Vagina (tissue), 2 donors: ENCODE data around the gene METTL25. TPM values are rescaled to one million over a fixed set of nuclear protein-coding genes. Genes with fewer than 3 reads are reported as not detected.

Experiments used
- DNase-seq, 2 donors: peaks; one replicate each; pipeline ENCODE4 v3.0.0-alpha.2; 2017; ENCODE audit errors: extremely low spot score in 2 of 2
- H3K27ac ChIP-seq: fragments of 200-600 bp; sonication (generic); one replicate; pipeline ENCODE4 v1.5.1; 2019
- H3K27me3 ChIP-seq: fragments of 200-600 bp; sonication (generic); one replicate; pipeline ENCODE4 v1.5.1; 2019
- H3K36me3 ChIP-seq, 2 donors: fragments of 200-600 bp; sonication (generic); one replicate each; pipeline ENCODE4 v1.5.1; 2017 to 2019
- H3K4me1 ChIP-seq: fragments of 200-600 bp; sonication (generic); one replicate; pipeline ENCODE4 v1.5.1; 2019
- H3K4me3 ChIP-seq, 2 donors: fragments of 200-600 bp; sonication (generic); 1 replicate in 1 of 2; 2 replicates in 1 of 2; pipeline ENCODE4 v1.5.1; 2016 to 2019
- H3K9me3 ChIP-seq: fragments of 200-600 bp; sonication (generic); one replicate; pipeline ENCODE4 v1.5.1; 2019
- POLR2A ChIP-seq, 2 donors: fragments of 450-650 bp; IDR thresholded peaks; one replicate each; pipeline ENCODE4 v1.6.1; 2017; ENCODE audit warnings: antibody characterized with exemption in 2 of 2, mild to moderate bottlenecking in 2 of 2, moderate library complexity in 2 of 2
- POLR2AphosphoS5 ChIP-seq, 2 donors: sonication (generic); formaldehyde crosslinking; IDR thresholded peaks; one replicate each; pipeline ENCODE4 v1.9.0; 2017; ENCODE audit warnings: antibody characterized with exemption in 2 of 2, mild to moderate bottlenecking in 2 of 2, low read depth in 1 of 2; ENCODE audit not compliant: insufficient read depth in 1 of 2
- intact Hi-C: fragments of 100-400 bp; cut with DNase I; formaldehyde crosslinking; loops from one replicate; pipeline ENCODE4 v1.15.1; 2023
- total RNA-seq: library from RNA; depleted of rRNA; stranded (reverse); fragments of >200 nt; gene quantifications from one replicate; pipeline ENCODE4 v1.2.3, GENCODE V29; 2016
- TF ChIP-seq, protein P1 (sequence below), 3 experiments: fragments of 450-650 bp in 2 of 3; fragments of 200-600 bp in 1 of 3; sonication (generic) in 1 of 3; IDR thresholded peaks; one replicate each; pipeline ENCODE4 v1.5.1; 2017 to 2019; ENCODE audit warnings: antibody characterized with exemption in 3 of 3, mild to moderate bottlenecking in 2 of 3, moderate library complexity in 2 of 3

METTL25 gene
- total RNA-seq, 1 donor from 2014 or later, result 29.0 TPM

DNA sequence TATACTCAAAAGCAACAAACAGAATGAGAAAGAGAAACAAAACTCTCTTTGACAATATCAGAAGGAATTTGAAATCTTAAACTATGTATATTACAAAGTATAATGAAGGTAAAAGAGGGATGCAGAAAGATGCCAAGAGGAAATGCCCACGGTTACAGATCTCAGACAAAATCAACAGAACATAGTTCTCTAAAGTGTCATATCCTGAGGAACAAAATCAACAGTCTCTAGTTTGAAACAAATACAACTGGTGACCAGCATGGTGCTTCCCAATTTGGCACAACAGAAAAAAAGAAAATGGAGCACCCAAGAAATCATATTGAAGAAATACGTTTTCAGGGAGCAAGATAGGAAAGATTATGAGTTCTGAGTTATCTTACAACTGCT is 116.5 kb downstream of the METTL25 start:
- intact Hi-C loops, result no loop called here

DNA sequence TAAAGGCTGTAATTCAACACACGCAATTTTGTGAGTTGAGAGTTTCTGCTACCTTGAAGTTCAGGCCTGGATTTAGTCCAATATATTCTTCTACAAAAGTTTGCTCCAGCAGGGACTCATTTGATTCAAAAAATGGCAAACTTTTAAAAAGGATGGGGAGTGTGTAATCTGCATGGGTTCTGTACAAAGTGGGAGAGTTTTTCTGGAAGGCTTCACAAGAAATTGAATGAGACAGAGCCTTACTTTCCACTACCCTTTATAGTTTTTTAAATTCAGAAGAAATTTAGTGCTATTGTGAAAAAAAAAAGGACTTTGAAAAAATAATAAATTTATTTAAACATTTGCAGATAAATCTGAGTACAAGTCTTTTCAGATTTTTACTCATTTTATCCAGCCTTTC is 116.9 kb downstream of the METTL25 start:
- H3K9me3 ChIP-seq, result no peaks in the 10 kb centered on the region
- intact Hi-C loops, result no loop called here
- no peaks in the 10 kb centered on the region for H3K27me3 ChIP-seq
- TF ChIP-seq POLR2A (IDR thresholded peaks at IDR 0.05), result no peak
- TF ChIP-seq POLR2AphosphoS5 (IDR thresholded peaks at IDR 0.05; ENCODE audit: insufficient read depth in 1 of 2, low read depth in 1 of 2), result no peak
- TF ChIP-seq, protein P1, sequence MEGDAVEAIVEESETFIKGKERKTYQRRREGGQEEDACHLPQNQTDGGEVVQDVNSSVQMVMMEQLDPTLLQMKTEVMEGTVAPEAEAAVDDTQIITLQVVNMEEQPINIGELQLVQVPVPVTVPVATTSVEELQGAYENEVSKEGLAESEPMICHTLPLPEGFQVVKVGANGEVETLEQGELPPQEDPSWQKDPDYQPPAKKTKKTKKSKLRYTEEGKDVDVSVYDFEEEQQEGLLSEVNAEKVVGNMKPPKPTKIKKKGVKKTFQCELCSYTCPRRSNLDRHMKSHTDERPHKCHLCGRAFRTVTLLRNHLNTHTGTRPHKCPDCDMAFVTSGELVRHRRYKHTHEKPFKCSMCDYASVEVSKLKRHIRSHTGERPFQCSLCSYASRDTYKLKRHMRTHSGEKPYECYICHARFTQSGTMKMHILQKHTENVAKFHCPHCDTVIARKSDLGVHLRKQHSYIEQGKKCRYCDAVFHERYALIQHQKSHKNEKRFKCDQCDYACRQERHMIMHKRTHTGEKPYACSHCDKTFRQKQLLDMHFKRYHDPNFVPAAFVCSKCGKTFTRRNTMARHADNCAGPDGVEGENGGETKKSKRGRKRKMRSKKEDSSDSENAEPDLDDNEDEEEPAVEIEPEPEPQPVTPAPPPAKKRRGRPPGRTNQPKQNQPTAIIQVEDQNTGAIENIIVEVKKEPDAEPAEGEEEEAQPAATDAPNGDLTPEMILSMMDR (IDR thresholded peaks at IDR 0.05), result no peak
- H3K4me3 ChIP-seq, result no peak overlapping the region
- no peak overlapping the region for H3K27ac ChIP-seq
- H3K36me3 ChIP-seq, result peaks cover 0 to 4% of the 10 kb centered on the region in 2 donors
- DNase-seq, result no peak
- no peaks in the 10 kb centered on the region for H3K4me1 ChIP-seq

More for the DNA sequence above, 116.5 kb downstream of the METTL25 start:
- Histone ChIP-seq H3K4me1 (no peaks in the 10 kb centered on the region), H3K36me3 (peaks cover 0 to 4% of the 10 kb centered on the region in 2 donors), H3K9me3 (no peaks in the 10 kb centered on the region), H3K4me3 (no peak overlapping the region), H3K27me3 (no peaks in the 10 kb centered on the region), H3K27ac (no peak overlapping the region)
- no peak for DNase-seq
- TF ChIP-seq, protein P1 (IDR thresholded peaks at IDR 0.05), result no peak
- no peak for TF ChIP-seq POLR2AphosphoS5 (IDR thresholded peaks at IDR 0.05; ENCODE audit: insufficient read depth in 1 of 2, low read depth in 1 of 2)
- no peak for TF ChIP-seq POLR2A (IDR thresholded peaks at IDR 0.05)

DNA sequence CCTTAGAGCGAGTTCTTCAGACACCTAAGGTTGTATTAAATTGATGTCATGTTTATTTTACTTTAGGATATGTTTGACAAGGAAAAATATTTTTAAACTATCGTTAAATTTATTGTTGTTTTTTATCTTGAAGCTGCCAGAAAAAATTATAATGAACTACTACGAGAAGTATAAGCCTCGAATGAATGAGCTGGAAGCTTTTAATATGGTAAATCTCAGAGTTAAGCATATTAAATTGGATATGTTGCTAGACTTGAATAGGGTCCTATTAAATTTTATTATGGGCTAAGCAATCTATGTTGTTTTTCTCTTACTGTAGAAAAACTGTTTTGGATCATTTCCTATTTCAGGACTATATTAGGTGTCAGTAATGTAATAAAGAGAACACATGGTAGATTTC is 118.2 kb downstream of the METTL25 start:
- intact Hi-C loops, result no loop called here
- no peak overlapping the region for H3K27ac ChIP-seq
- TF ChIP-seq POLR2AphosphoS5 (IDR thresholded peaks at IDR 0.05; ENCODE audit: insufficient read depth in 1 of 2, low read depth in 1 of 2), result no peak
- no peak for TF ChIP-seq POLR2A (IDR thresholded peaks at IDR 0.05)
- TF ChIP-seq, protein P1 (IDR thresholded peaks at IDR 0.05), result no peak

DNA sequence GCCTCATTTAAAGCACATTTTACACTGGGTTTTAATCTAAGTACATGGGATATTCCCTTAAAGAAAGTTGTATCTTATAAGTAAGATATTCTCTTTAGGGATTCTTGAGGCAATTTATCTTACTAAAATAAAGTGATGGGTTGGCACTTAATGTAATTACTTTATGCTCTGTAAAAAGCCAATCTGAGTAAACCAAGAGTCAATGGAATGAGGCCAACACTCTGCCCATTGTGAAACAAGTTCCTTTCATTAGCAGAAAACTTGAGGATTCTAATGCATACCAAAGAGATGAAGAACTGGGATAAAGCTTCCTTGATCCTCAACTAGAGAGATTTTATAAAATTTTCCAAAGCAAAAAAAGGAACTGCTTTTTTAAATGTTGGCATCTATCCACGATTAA is 121.2 kb downstream of the METTL25 start:
- no peaks in the 10 kb centered on the region for H3K27me3 ChIP-seq
- TF ChIP-seq POLR2A (IDR thresholded peaks at IDR 0.05) (no peak), POLR2AphosphoS5 (IDR thresholded peaks at IDR 0.05; ENCODE audit: insufficient read depth in 1 of 2, low read depth in 1 of 2) (no peak)
- TF ChIP-seq, protein P1 (IDR thresholded peaks at IDR 0.05), result no peak
- H3K4me1 ChIP-seq, result no peaks in the 10 kb centered on the region
- no peak for DNase-seq
- no peak overlapping the region for H3K27ac ChIP-seq
- H3K9me3 ChIP-seq, result peaks cover 2% of the 10 kb centered on the region
- no peaks in the 10 kb centered on the region for H3K36me3 ChIP-seq
- no peak overlapping the region for H3K4me3 ChIP-seq
- intact Hi-C loops, result no loop called here

More for the DNA sequence above, 118.2 kb downstream of the METTL25 start:
- H3K9me3 ChIP-seq, result no peaks in the 10 kb centered on the region
- H3K27me3 ChIP-seq, result no peaks in the 10 kb centered on the region
- no peak overlapping the region for H3K4me3 ChIP-seq
- peaks cover 0 to 4% of the 10 kb centered on the region in 2 donors for H3K36me3 ChIP-seq
- no peaks in the 10 kb centered on the region for H3K4me1 ChIP-seq
- no peak for DNase-seq

DNA sequence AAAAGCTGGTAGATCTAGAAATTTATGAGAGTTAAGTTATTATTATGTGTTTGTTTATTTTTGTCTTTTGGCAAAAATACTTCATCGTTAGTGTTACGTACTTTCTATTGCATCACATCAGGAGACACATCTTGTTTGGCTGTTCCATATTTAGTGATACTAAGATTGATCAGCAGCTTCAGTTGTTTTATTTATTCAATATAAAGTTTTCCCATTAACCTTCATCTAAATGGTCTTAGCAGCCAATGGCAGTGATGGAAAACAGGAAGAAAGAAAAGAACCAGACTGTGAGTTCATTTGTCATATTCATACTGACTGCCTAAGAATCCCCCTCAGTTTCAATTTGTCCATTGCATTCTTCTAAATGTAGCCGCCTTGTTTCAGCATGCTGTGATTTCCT is 122.3 kb downstream of the METTL25 start:
- Histone ChIP-seq H3K9me3 (peaks cover 4% of the 10 kb centered on the region), H3K36me3 (no peaks in the 10 kb centered on the region), H3K27ac (no peak overlapping the region), H3K4me3 (no peak overlapping the region), H3K27me3 (no peaks in the 10 kb centered on the region), H3K4me1 (no peaks in the 10 kb centered on the region)
- TF ChIP-seq, protein P1 (IDR thresholded peaks at IDR 0.05), result no peak
- TF ChIP-seq POLR2A (IDR thresholded peaks at IDR 0.05) (no peak), POLR2AphosphoS5 (IDR thresholded peaks at IDR 0.05; ENCODE audit: insufficient read depth in 1 of 2, low read depth in 1 of 2) (no peak)
- no peak for DNase-seq
- intact Hi-C loops, result no loop called here
